Endothelial cell of hepatic sinusoid (primary cell): ENCODE results near the gene CEP135.
"Not testable (repeated sequence)": the region's sequence is repeated elsewhere in the genome, so short reads cannot be mapped to it uniquely, and the experiment has no call there.

ENCODE experiments used
- in situ Hi-C: cut with HindIII; loops from 2 replicates; pipeline ENCODE4 v1.10.0; 2017; ENCODE audit warnings: low sequenced_read_pairs

CEP135 gene

GRCh38 chr4:56067826-56068225 lies 119.1 kb downstream of the CEP135 start:
- in situ Hi-C loops: loop anchor here (5.0 kb wide), 1 partner anchor 59 kb away; no protein-coding TSS in a partner anchor

- in situ Hi-C loops: not testable (repeated sequence)
These were observed 124.0 kb downstream of the CEP135 start for GRCh38 chr4:56072730-56073129.

- in situ Hi-C loops: no loop called here
These were observed 128.9 kb downstream of the CEP135 start for GRCh38 chr4:56077676-56078075.

GRCh38 chr4:56078866-56079265 lies 130.1 kb downstream of the CEP135 start:
- in situ Hi-C loops: no loop called here

GRCh38 chr4:56080384-56080783 lies 131.6 kb downstream of the CEP135 start:
- in situ Hi-C loops: no loop called here

- in situ Hi-C loops: no loop called here
These were observed 134.1 kb downstream of the CEP135 start for GRCh38 chr4:56082829-56083228.
